HG02943 (cell line): ENCODE results near the gene SHROOM3.

Source experiments
- ATAC-seq: cut with Tn5 transposase; IDR thresholded peaks from one replicate; pipeline ENCODE4 v1.9.1; 2021; ENCODE audit warnings: mild to moderate bottlenecking, low read depth, moderate library complexity; ENCODE audit not compliant: unreplicated experiment

The SHROOM3 gene

DNA sequence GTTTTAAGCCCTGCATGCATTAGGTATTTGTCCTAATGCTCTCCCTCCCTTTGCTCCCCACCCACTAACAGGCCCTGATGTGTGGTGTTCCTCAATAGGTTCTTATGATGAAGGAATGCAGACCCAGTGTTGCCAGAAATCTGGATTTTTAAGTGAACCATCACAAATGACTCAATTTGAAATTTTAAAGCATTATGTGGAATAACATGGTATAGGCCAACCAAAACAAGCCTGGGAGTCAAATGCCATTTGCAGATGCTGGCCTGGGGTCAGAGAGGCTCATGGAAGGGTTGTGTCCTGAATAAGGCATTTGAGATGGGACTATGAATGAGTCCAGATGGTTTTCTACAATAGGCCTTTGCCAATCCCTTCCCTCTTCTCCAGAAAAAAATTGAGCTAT, 179.6 kb downstream of the SHROOM3 start:
- ATAC-seq: no peak

- no peak for ATAC-seq
Measured at GRCh38 chr4:76615999-76616398, 181.0 kb downstream of the SHROOM3 start.

GRCh38 chr4:76616526-76616925, 181.5 kb downstream of the SHROOM3 start:
- ATAC-seq: no peak

- ATAC-seq: no peak
Measured at GRCh38 chr4:76620723-76621468, 185.9 kb downstream of the SHROOM3 start.

DNA sequence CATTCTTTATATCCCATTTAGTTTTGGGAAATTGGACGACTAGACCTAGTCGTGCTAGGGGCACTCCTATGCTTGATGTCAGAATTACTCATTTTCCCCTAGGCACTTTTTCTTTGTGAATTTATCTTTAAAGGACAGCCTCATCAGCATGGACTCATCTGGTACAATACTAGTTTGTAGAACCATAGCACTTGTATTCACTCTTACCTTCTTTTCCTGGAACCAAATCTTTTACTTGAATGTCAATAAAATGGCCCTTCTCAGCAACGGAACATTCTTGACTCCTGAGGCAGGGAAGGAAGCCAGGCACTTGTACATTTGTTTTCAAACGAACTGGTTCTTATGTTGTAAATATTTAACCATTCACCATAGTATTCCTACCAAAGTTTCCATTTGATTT, 187.1 kb downstream of the SHROOM3 start:
- no peak for ATAC-seq

DNA sequence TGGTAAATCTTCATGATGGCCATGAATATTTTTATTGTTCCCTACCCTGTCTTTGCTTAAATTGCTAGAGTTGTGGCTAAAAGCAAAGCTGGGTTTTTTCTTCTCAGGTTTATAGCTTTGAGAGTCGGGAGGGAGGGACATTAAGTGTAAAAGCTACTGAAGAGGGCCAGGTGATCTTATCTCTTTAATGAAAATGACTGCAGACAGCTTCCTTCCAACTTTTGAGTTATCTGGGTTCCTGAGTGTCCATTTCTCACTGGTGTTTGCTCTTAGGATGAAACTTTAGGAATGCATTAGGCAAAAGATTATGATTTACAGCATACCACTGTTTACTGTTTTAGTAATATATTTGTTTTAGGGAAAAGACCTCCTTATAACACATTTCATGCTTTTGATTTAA, 187.7 kb downstream of the SHROOM3 start:
- no peak for ATAC-seq

DNA sequence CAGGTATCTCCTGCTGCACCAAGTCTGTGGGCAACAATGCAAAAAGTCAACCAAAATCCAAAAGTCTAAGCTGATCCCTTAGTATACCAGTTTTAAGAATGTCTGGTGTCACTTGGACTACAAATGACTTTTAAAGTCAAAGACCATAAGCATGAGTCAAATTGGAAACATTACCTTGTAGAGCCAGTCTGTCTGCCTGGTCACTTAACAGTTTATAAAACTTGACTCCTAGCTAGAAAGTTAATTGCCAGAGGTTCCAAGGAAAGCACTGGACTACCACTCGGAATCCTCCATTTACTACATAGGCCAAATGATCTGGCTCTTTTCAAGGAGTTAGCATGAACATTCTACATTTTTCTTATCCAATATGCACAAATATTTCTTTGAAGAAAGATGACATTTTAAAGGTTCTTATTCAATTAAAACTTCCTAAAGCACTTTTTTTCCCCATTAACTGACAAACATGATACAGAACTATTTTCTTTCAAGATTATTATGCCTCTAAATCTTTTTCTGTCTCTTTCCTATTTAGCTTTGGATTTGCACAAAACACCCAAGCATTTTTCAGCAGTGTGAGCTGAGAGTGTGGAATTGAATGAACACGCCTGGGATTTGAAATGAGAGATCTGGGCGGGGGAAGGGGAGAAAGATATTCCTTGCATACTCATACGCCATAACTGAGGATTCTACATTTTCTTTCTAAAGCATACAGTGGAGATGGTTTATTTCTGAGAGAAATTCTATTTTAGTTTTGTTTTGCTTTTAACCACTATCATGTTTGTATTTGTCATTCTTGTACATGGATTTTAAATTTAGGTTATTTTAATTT, 188.4 kb downstream of the SHROOM3 start:
- no peak for ATAC-seq

DNA sequence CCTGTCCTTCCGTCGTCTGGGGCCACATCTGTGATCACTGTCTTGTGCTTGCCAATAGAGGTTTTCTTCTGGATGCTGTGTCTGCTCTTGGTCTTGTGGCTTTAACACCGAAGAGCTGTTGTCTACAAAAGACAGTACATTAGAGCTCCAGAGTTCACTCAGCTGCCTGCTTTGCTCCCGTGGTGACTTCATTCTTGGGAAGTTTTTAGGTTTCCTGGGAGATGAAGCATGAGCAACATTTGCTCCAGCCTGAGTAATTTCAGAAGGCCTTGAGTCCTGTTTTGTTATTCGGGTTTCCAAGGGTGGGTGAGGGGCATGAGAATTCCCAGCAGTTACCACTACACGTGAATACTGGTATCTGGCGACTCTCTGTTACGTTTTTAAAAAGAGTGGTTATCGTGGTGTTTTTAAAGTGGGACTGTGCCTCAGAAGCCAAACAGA, 189.2 kb downstream of the SHROOM3 start:
- ATAC-seq: no peak

- ATAC-seq: no peak
Measured at GRCh38 chr4:76624931-76625715, 190.1 kb downstream of the SHROOM3 start.

- no peak for ATAC-seq
Measured at GRCh38 chr4:76626686-76627465, 191.8 kb downstream of the SHROOM3 start.

DNA sequence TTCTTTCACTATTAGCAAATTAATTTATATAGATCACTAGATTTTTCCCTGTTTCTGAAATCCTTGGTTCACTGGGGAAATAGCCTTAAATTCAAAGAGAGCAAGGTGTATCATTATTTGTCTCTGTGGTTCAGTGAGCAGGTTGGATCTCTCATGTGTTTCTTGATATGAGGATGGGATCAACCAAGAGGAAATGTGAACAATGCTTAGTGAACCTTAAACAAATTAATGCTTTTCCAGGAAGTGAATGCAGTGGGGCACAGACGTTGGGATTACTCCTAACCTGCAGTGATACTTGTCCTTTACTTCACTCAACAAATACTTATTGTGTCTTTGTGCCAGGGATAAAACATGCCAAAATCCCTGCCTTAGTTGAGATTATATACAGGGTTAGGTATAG, 193.2 kb downstream of the SHROOM3 start:
- ATAC-seq: no peak

GRCh38 chr4:76630741-76631140, 195.7 kb downstream of the SHROOM3 start:
- ATAC-seq: no peak

DNA sequence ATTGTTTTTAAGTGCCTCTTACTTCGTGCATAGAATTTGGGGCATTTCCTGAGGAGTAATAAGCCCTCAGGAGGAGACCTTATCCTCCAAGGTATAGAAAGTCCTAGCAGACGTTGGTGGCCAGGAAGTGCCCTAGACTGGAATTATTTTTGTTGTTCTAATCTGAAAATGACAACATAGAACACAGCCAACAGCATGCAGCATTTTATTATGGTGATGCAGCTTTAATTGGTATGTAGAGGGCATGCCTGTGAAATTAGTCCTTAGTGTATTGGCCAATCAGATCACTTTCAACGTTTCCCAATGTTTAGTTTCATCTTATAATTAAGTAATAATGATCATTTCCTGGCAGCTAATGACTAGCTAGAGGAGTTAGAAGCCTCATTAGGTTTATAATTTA, 199.2 kb downstream of the SHROOM3 start:
- ATAC-seq: no peak

GRCh38 chr4:76637712-76638361, 202.8 kb downstream of the SHROOM3 start:
- ATAC-seq: no peak

- no peak for ATAC-seq
Measured at GRCh38 chr4:76639288-76639687, 204.3 kb downstream of the SHROOM3 start.

DNA sequence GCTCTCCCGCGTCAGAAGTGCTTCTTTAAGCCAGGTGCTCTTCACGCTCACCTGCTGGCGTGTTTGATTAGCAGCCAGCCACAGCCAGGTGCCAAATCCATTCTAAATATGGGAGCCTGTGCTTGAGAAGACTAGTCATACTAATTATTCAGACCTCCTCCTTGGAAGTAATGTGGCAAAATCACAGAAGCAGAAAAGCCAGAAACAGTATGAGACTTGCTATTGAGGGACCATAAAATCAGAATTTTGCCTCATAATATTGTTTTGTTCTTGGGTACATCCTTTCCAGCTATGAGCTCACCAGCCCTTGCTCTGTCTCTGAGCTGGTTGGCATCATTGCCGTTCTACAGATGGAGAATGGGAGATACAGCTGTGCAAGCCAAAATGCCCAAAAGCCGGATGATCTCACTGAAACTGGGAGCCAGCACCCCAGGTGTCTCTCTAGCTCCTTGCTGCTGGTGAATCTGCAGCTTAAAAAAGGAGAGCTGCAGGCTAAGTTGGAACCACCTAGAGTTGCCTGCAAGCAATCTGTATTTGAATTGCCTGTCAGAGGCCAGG, 205.4 kb downstream of the SHROOM3 start:
- no peak for ATAC-seq

GRCh38 chr4:76641351-76641750, 206.3 kb downstream of the SHROOM3 start:
- no peak for ATAC-seq

DNA sequence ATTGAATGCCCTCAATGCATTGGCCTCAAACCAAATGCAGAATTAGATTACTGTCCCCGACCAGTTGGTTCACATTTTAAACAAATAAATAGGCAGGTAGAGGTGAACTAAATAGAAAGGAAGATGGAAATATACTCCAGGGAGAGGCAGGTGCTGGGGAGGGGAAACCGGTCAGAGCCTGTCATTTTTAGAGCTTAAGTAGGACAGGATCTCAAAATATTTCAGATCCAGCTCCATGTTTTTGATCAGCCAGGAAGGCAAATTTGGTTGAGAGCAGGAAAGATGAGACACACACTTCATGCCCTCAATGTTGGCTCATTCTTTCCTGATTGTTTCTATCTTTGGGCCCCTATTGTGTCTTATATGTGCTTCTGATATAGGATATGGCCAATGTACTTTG, 206.7 kb downstream of the SHROOM3 start:
- ATAC-seq: no peak

DNA sequence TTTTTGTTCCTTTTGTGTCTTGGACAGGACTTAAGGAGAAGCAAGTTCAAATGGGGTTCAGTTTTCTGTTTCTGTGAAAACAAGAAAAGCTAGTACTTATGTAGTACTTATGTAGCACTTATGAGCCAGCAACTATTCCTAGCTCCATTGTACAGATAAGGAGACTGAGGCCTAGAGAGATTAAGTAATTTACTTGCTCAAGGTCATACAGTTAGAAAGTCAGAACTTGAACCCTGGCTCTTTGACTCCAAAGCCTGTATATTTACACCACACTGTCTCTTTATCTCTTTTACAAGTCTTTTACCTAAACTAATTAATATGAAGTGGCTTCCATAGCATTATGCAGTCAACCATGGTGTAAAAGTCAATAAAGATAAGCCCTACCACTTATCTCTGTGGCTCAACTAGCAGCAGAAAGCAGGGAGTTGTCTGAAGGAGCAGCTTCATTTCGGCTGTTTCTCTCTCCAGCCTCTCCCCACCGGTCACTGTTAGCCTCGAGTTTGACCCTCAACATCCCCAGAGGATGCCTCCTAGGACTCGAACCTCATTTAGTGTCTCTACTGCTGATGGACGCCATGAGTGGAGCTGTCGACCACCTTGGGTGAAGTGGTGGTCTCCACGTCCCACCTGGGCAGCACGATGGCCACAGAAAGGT, 209.9 kb downstream of the SHROOM3 start:
- no peak for ATAC-seq
